H54 (cell line): ENCODE data around the gene SETBP1.

Source experiments
- DNase-seq: peaks from one replicate; pipeline ENCODE4 v3.0.0; 2011; ENCODE audit warnings: low spot score, mixed read lengths; ENCODE audit not compliant: insufficient read length
- FAIRE-seq: peaks from 3 replicates; lab custom pipeline; 2011; peaks lifted over from hg19 to GRCh38; lab: Jason Lieb, UNC
- POLR2A ChIP-seq: IDR thresholded peaks from 2 replicates; pipeline ENCODE4 v1.6.1; 2011; ENCODE audit warnings: low read depth, mild to moderate bottlenecking, low read length

The SETBP1 gene

GRCh38 chr18:44870631-44871502 is 190.2 kb downstream of the SETBP1 start:
- FAIRE-seq = no peak
- DNase-seq = no peak
- no peak for TF ChIP-seq POLR2A

GRCh38 chr18:44871771-44872170 is 191.1 kb downstream of the SETBP1 start:
- FAIRE-seq = no peak
- TF ChIP-seq POLR2A = no peak
- DNase-seq = no peak

DNA sequence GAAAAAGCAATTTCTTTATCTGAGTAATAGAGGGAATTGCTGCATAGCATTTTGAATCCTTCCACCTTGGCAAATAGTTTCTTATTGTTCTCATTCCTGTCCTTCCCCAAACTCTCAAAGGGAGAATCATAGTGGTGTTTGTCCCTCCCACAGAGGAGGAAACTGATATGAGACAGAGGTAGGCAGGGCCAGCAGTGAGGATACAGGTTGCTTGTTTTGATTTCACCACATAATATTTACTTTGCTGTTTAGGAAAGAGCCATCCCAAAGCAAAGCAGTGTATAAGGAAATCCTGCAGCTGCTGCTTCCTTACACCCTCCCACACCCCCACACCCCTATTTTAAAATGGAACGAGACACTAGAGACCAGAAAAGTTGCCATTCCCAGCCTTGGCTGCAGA is 195.3 kb downstream of the SETBP1 start:
- no peak for FAIRE-seq
- no peak for TF ChIP-seq POLR2A
- DNase-seq = no peak

GRCh38 chr18:44876755-44877154 is 196.1 kb downstream of the SETBP1 start:
- TF ChIP-seq POLR2A = no peak
- no peak for FAIRE-seq
- no peak for DNase-seq

- FAIRE-seq = no peak
- no peak for TF ChIP-seq POLR2A
These were observed 197.6 kb downstream of the SETBP1 start for GRCh38 chr18:44878335-44878734.

GRCh38 chr18:44880170-44880569 is 199.5 kb downstream of the SETBP1 start:
- DNase-seq = no peak
- no peak for TF ChIP-seq POLR2A
- no peak for FAIRE-seq

More at GRCh38 chr18:44878335-44878734, 197.6 kb downstream of the SETBP1 start:
- no peak for DNase-seq

DNA sequence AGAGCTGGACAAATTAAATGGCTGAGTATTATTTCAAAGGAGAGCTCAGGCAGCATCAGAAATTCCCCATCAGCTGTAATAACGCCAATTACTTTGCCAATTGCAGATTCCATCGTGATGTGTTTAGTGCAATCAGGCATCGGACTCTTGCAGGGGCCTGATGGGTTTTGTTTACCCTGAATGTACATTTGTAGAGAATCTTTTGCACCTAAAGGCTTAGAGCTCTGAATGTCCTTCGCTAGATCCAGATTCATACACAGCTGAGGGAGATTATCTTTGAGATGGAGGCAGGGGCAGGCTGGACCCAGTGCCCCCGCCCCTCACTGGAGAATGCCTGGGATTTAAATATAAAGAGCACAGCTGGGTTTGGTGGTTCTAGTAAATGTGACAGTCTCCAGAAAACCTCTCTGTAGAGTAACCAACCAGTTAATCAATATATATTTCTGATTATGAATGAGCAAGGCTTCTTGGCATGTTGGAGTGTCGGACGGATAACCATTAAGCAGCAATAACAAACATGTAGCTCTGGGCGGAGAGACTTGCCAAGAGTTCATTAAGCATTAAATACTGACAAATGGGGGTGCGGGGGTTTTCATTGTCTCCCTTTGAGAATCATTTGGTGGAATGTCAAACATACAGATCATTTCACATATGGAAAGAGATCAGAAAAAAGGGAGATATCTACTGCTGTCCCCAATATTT is 200.9 kb downstream of the SETBP1 start:
- DNase-seq (no peak), FAIRE-seq (no peak)
- no peak for TF ChIP-seq POLR2A

DNA sequence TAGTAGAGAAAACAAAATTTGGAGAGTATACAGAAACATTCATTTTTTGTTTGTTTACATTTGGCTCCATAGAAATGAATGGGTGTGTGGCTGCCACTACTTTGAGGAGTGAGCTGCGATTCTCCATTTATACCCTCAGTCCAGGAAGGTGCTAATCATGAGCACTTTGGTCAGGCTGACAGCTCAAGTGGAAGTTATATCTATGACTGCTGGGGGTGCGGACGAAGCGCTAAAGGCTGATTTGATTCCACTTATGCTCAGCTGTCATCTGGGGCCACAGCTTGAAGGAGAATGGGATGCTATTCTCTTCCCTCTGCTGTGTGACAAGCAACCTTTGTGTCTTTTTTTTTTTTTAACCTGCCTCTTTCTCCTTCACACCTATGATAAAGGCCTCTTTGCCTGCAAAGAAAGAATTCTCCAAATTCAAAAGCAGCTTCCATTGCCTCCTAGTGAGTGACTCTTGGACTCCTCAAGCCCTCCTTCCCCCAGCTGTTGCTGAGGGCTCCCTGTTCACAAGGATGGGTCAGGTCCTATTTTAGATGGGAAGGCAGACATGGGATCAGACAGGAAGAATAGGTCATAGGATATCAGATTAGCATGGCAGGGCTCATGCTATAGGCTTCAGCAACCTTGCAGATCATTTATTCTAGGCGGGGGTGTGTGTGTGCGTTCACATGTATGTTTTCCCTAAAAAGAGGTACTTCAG is 201.6 kb downstream of the SETBP1 start:
- no peak for DNase-seq
- FAIRE-seq = no peak
- no peak for TF ChIP-seq POLR2A

- DNase-seq (no peak), FAIRE-seq (no peak)
- TF ChIP-seq POLR2A = no peak
These were observed 203.0 kb downstream of the SETBP1 start for GRCh38 chr18:44883671-44884070.

- DNase-seq = no peak
- TF ChIP-seq POLR2A = no peak
- no peak for FAIRE-seq
These were observed 203.7 kb downstream of the SETBP1 start for GRCh38 chr18:44884431-44884830.

GRCh38 chr18:44885507-44885906 is 204.8 kb downstream of the SETBP1 start:
- FAIRE-seq (no peak), DNase-seq (no peak)

GRCh38 chr18:44887227-44887631 is 206.5 kb downstream of the SETBP1 start:
- FAIRE-seq (no peak), DNase-seq (no peak)
- TF ChIP-seq POLR2A = no peak

More at GRCh38 chr18:44885507-44885906, 204.8 kb downstream of the SETBP1 start:
- no peak for TF ChIP-seq POLR2A

DNA sequence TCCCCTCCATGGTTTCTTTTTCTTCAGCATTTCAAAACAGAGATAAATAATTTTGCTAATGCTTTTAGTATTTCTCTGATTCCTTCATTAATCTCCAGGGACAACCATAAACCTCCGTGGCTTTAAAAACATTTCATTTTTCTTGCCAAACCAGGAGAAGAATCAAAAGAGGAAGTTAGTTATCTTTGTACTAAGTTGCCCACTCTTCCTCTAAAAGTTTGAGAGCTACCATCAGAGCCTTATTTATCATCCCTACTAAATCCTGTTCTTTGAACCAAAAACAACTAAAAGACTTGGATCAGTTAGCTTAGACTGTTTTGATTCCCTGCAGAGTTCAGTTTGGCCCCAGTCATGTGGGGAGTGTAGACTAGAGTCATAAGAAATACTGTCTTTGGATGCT is 208.4 kb downstream of the SETBP1 start:
- DNase-seq (no peak), FAIRE-seq (no peak)
- TF ChIP-seq POLR2A = no peak

DNA sequence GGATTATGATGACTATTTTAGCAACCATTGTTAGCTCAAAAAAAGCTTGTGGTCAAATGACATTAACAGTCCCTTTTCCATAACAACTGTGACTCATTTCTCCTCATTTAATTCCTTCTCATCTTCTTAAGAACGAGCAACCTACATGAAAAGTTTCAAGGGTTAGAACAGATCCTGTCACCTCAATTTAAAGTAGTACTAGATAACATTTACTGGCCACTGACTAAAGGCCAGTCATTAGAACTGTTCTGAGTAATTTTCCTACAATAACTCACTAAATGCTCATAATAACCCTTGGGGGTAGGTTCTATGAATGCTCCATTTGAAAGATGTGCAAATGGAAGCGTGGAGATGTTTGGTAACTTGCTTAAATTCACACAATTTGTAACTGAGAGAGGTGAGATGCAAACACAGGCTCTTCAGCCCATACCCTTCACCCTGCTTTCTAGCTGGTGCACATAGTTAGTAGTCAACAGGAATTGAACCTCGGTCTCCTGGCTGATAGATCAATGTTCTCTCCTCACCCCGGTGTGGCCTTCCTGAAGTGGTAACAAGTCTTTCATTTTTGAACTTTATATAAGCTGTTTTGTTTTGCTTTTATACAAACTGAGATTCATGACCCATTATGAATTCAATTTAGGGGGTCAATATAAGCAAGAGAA is 212.5 kb downstream of the SETBP1 start:
- DNase-seq = no peak
- no peak for FAIRE-seq
- TF ChIP-seq POLR2A = no peak
